NCI-H146 (cell line): ENCODE measurements around the gene STAMBPL1.
"Not testable (repeated sequence)": the region's sequence is repeated elsewhere in the genome, so short reads cannot be mapped to it uniquely, and the experiment has no call there.

ENCODE experiments used
- DNase-seq: peaks from one replicate; lab custom pipeline; 2025; lab: John Stamatoyannopoulos, UW

Gene STAMBPL1

DNA sequence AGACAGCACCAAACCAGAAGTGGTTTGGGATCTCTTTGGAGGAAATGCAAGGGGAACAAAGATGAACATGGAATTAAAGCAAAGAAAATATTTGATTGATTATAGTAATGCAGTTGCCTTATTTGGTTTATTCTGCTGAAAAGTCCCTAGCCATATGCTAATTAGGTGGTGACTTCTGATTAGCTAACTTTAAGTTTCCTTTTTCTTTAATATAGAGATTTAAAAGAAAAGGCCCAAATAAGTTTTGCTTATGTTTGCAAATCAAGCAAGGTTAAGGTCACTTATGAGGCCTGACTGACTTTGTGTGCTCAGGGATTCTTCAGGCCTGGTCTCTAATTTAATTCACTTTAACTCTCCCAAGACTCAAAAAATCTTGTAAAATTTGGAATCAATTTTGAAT, 22.2 kb upstream of the STAMBPL1 start:
- DNase-seq = no peak

DNA sequence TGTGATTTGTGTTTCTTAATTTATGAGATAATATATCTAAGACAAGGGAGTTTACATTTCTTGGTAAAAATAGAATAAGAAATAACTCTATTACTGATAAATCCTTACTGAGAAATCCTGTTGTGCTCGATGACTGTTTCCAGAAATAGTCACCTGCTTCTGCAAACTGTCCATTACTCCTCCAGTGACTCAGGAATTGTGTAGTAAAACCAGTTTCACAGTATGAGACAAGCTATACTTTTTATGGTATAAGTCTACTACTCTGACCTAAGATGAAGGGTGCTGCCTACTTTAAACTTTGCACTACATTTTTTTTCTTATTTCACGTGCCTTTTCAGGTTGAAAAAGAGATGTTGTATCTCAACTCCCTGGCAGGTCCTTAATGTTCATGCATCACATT, 21.6 kb upstream of the STAMBPL1 start:
- no peak for DNase-seq

DNA sequence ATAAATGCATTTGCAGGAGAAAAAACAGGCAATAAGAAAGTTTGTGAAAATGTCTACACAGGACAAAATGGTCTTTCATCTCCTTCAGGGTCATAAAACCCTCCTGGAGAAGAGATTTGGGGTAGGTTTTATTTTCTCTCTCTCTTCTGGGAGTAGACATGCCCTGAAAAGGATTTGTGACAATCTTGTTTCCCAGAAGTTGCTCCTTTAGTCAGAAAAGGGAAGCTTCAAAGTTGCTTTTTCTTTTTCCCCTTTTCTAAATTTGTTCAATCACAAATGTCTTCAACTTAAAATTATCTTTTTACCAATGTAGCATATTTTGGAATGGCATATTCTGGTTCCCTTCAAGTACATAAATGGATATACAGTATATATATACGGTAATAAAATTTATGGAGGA, 19.0 kb upstream of the STAMBPL1 start:
- no peak for DNase-seq

DNA sequence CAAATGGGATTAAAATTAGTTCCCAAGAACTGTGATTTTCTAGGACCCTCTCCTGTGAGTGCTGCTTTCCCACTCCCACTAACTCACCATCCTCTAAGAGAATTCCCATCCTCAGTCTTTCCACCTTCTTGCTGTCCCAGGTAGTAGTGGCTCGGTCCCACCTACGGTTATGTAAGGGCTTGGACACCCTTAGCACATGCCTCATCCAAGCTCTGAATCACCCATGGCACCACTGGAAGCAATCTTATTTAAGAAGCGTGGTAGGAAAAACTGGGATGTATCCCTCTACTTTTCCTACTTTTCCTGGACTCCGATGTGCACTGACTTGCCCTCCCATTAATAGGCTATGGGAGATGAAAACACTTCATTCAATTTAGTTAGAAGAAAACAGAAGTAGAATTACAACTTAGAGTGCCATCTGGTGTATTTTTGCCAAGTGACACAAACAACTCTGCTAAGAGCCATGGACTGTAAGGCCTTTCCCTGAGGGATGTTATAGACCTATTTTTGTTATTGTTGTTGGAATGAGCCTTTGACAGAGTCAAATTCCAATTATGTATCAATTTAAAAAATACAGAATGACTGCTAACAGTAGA, 14.7 kb upstream of the STAMBPL1 start:
- DNase-seq = no peak

DNA sequence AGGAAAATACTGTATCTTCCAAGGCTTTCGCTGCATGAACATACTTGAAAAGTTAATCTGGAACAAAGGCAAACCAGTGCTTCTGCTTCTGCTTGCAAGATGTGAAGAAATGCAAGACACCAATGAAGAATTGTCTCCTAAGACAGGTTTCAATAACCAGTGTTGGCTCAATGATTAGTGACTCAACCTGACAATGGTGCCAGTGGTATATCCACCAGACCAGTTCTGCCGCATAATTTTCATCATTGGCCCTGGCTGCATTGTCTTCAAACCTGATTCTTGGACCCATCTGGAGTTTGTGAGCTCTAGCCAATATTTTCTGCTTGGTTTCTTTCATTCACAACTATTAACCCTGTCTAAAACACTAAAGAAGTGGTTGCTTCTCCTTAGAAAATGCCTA, 13.6 kb upstream of the STAMBPL1 start:
- DNase-seq = no peak

DNA sequence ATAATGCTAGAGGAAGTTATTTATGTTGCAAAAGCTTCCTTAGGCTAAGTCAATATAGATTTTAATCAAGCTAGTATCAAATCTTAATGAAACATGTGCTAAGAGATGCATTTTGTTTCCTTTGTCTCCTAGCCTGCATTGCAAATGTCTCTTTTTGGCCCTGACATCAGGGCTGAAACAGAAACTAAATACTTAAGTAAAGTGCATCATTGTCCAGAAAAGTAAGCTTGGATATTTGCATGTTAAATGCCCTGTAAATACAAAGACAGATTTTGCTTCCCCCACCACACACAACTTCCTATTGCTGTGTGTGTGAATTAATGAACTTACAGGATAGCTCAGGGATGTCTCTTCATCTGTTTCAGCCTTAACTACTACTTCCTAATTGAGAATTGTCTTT, 10.0 kb upstream of the STAMBPL1 start:
- DNase-seq = no peak

DNA sequence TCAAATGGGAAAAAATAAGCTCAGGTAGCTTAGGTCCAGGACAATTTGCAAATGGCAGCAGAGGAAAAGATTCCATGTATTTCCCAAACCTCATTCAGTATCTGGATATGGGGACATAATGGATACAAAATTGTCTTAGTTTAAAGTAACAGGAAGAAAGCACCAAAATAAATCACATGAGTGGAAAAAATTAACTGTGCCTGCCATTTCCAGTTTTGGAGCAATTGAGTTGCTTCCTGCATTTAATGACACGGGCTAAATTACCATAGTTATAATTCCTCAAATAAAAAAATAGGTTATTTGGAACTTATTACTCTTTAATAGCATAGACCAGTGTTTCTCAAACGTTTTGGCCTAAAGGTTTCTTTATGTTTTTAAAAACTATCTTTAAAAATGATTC, 6.3 kb upstream of the STAMBPL1 start:
- DNase-seq = no peak

DNA sequence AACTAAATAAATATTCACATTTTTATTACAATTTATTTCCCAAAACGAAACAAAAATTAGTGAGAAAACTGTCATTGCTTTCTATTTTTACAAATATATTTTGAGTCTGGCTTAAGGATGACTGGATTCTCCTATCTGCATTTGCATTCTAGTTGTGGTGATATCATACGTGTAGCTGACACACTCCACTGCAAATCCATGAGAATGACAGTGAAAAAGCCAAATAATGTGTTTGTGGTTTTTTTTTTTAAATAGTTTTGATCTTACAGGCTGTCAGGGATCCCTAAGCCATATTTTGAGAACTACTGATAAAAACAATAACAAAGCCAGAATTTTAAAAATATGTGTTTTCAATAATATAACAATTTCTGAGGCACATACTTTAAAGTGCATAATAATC, 5.8 kb upstream of the STAMBPL1 start:
- DNase-seq = no peak

DNA sequence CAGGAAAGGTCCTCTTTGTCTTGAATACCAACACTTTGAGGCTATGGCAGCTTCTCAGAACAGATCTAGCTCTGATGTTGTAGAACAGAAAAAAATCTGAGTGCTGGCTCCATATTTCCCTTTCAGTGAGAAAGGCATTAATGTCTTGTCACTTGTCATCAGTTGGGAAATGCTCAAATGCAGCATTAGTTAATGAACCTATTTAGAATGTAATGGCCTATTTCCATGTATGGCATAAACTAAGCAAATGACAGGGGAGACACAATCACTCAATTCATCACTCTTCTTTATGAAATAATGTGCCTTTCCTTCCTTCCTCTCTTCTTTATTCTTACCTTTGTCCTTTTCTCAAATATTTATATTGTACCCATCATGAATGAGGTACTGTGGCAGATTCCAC, 5.0 kb upstream of the STAMBPL1 start:
- DNase-seq = no peak

DNA sequence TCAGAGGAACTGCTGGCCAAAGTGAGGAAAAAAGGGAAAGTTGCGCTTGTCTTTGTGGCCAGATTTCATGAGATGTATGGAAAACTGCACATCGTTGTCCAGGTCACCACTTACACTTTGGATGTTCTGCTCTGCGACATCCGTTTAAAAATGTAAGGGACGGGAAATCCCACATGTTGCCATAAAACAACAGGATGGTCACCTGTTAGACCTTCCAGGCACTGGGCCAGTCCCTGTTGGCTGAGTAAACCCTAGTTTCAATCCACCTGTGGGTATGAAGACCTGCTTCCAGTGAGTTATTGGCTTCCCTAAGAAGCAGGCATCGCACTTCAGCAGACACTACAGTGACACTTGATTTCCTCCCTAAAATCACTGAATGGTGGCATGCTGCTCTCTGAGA, 2.7 kb upstream of the STAMBPL1 start:
- DNase-seq = no peak

DNA sequence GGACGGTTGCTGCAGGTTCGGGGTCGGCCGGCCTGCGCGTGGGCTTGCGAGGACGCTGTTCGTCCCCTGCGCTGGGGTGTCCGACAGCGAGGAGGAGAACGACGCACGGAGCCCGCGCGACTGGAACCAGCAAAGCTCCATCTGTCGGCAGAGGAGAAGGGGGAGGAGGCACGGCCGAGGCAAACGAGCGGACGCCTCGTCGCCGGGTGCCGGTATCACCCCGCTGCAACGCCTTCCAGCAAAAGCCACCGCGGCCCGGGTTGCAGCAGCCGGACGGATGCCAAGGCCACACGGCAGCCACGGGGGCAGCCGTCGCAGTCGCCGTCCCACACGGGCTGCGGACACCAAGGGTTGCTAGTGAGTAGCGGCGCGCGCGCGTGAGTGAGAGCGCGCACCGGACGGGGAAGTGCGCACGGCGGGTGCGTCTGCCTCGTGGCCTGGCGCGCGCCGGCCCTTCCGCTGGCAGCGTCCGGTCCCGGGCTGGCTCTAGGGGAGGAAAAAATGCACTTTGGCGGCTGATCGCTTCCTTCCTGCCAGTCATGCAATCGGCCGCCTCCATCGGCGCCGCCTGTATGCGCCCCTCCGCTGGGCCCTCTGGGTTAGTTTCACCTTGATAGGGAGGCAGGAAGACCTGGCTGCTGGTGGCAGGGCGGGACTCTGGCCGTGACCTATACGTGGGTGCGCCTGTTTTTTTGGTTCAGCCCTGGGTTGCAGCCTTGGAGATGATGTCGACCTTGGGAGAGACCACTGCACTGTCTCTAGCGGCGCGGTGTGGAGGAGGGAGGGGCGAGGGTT, 434 bp downstream of the STAMBPL1 start:
- DNase-seq = peak; percentile 84

DNA sequence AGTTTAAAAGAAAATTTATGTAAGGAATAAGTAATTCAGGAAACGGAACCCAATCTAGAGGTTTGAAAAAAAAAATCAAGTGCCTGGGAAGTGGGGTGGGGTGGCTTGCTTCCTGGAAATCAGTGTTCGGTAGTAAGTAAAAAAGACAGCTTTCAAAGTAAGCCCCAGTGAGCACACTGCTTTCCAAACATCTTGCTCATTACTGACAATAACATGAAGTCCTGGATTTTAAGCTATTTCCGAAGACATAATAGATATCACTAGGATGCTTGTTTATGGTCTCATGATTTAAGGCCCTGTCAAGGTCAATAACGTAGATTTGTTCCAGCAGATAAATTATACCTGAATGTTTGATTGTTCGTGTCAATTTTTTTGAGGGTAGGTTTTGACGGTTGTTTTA, 1.3 kb downstream of the STAMBPL1 start:
- peak; percentile 1 for DNase-seq

DNA sequence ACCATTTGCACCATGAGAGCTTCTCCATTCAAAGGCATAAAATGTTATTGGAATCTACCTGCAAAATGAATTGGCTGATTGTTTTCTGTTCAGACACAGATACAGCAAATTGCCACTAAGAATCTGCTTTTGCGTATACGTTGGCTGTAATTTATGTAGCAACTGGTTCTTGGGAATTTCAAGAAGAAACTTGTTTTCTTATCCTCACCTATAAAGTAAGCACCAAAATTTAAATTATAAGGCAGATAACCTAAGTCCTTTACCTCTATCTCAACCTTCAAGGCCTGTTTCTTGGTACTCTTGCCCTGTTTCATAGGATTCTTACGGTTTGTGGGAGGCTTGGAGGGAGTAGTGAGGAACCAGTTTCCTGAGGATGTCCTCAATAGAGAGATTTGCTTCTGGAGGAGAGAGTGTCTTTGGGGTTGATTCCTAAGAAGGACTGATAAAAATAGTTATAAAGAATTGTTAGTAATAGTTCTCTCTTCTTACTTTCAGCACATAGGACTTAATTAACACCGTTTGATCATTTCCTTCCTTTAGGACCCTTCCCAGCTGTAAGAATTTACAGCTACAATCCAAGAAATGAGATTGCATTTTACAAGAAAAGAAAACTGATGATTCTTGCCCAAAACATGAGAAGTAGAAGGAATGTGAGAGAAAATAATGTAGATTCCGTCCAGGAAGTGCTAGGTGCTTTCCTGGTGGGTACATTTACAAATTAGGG, 2.0 kb downstream of the STAMBPL1 start:
- DNase-seq = no peak

DNA sequence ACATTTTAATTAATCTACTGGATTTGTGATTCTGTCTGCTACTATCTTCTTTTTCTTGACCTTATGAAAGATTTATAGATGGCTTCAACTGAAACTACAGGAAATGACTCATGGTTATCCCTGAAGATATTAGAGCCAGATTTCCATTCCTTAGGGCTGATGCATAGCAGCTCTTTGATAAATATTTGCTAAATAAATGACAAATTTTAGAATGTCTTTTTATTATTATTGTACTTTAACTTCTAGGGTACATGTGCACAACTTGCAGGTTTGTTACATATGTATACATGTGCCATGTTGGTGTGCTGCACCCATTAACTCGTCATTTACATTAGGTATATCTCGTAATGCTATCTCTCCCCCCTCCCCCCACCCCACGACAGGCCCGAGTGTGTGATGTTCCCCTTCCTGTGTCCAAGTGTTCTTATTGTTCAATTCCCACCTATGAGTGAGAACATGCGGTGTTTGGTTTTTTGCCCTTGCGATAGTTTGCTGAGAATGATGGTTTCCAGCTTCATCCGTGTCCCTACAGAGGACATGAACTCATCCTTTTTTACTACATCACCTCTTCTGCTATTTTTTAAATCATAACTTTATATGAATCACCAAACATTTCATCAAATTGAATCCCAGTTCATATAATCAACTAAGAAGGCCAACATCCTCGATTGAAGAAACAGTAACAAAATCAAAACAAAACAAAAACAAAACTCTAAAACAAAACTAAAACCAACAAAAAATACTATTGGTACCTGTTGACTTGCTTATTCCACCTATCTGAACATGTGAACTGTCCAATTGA, 2.8 kb downstream of the STAMBPL1 start:
- DNase-seq = not testable (repeated sequence)

DNA sequence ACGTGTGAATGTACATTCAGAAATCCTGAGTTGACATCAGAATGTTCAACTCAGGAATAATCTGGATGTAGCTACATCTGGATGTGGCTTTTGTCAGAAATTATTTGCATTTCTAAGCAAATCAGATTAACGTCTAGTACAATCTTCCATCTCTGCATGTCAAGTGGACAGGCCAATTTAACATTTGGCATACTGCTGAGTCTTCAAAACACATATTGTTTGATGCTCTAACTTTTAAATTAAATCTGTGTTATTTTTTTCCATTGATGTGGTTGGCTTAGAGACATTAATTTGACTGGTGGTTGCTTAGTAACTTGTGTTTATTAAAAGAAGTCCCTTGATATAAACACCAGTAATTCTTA, 3.4 kb downstream of the STAMBPL1 start:
- no peak for DNase-seq

DNA sequence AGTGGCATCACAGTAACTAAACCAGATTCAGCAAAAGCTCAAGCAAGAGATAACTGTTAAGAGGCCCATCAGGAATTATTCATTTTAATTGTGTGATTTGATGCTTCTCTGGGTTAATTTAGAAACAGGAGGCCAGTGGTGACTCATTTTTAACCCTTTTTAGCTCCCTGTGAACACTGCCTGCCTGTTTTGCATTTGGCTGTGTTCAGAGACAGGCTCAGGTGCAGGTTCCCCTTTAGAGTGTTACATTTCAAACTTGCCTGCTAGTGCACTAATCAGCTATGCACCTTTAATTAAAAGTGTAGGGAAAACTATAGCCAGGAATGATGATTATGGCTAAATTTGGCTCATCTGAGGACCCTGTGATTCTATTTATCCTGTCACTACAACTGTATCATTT, 6.5 kb downstream of the STAMBPL1 start:
- DNase-seq = no peak

DNA sequence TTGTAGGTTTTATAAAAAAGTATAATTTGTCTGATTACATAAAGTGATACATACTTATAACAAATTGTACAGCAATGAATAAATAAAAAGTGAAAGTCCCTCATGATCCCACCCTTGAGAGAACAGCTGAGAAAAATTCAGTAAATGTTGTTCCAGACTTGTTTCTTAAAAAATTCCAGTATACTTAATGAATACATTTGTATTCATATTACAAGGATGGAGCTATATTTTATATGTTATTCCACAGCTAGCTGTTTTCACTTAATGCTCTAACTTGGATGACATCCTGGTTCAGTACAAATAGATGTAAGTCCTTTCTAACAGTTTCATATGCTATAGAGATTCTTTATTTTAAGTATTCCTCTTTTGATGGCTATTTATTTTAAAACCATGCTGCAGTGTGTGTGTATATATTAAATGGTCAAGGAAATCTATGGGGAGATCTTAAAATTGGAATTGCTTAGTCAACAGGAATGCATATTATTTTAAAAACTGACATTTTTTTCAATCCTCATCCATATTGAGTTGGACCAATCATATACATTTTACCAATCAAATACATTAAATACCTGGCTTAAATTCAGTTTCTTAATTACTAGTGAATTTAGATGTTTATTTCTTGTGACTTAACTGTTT, 8.9 kb downstream of the STAMBPL1 start:
- DNase-seq = no peak

DNA sequence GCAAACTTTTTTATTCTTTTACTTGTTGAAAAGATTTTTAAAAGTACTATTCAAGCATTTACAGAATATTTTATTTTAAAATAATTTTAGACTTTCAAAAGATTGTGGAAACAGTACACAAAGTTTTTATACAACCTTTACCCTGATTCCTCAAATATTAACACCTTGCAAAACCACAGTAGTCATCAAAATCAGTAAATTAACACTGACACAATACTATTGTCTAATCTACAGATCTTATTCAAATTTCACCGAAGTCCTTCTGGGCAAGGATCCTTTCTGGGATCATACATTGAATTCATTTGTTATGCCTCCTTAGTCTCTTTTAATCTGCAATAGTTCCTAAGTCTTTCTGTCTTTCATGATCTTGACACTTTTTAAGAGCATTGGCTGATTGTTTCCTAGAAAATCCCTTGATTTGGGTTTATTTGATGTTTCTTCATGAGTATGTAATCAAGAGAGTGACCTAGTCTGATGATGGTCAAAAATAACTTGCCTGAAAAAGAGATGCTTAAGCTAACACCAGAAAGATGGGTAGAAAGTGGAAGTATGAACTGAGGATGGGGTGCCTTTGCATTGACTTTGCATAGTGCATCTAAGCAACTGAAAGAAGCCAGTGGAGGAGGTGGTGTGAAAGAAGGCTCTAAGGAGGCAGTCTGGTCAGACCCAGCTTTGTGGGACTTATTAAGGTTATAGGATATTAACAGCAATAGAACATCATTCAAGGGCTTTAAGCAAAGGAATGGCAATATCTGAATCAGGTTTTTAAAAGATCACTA, 9.7 kb downstream of the STAMBPL1 start:
- DNase-seq = no peak

DNA sequence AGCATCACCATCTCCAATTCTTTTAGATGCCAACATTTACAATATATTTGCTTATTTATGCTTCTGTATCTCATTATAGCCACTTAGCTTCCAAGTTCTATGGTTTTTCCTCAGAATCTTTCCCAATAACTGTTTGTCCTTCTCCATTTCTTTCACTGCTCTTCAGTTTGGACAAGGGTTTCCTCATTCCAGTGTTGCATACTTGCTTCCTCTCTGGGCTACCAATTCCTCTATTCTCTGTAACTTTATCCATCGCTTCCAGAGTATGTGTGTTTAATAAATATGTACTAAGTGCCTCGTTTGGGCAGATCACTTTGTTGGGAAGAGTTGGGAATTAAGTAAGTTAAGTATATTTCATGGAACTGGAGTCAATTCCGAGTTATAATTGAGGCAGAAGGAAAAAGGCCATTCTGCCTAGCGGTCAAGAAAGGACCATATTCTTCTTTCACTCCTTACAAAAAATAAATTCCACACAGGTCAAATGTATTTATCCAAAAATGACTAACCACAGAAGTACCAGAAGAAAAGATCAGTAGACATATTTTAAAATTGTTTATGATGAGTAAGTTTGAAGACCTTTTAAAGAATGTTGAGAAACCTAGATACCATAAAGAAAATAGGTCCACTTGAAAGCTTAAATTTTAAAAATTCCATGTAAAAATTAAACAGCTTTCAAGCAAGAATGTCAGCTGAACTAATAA, 10.8 kb downstream of the STAMBPL1 start:
- no peak for DNase-seq

DNA sequence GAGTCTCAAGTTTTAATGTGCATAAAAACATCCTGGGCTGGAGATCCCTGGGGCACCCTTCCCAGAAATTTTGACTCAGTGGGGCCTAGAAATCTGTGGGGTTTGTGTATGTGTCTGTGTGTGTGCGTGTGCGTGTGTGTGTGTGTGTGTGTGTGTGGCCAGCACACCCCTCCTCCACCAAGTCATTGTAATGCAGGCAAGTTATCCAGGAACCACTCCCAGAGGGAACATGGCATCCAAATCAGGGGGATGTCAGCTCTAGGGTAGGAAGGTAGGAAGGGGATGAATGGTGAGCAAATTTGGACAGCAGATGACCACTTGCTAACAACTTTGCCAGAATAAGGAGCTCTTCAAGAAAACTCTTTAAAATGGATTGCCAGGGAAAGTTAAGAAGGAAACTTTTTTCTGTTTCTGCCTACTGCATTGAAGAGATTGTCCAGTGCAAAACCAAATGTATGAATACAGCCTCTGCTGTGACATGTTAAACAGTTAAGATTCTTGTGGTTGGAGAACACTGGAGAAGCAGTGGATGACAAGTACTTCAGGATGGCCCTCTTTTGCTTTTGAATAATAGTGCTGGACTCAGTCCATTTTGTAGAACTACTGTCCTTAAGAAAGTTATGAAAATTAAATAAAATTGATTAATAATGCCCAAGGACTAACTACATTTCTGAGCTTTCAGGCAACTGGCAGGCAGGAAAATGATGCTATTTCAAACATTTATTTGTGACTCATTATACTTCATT, 12.3 kb downstream of the STAMBPL1 start:
- no peak for DNase-seq
